HG03558 (cell line): Measurements from ENCODE around the gene DUSP18.
"Not testable (repeated sequence)": the region's sequence is repeated elsewhere in the genome, so short reads cannot be mapped to it uniquely, and the experiment has no call there.

Experiments
- ATAC-seq: cut with Tn5 transposase; IDR thresholded peaks from one replicate; pipeline ENCODE4 v1.9.1; 2021; ENCODE audit warnings: moderate number of reproducible peaks; ENCODE audit not compliant: unreplicated experiment; ENCODE audit errors: extremely low read depth

Gene DUSP18

DNA sequence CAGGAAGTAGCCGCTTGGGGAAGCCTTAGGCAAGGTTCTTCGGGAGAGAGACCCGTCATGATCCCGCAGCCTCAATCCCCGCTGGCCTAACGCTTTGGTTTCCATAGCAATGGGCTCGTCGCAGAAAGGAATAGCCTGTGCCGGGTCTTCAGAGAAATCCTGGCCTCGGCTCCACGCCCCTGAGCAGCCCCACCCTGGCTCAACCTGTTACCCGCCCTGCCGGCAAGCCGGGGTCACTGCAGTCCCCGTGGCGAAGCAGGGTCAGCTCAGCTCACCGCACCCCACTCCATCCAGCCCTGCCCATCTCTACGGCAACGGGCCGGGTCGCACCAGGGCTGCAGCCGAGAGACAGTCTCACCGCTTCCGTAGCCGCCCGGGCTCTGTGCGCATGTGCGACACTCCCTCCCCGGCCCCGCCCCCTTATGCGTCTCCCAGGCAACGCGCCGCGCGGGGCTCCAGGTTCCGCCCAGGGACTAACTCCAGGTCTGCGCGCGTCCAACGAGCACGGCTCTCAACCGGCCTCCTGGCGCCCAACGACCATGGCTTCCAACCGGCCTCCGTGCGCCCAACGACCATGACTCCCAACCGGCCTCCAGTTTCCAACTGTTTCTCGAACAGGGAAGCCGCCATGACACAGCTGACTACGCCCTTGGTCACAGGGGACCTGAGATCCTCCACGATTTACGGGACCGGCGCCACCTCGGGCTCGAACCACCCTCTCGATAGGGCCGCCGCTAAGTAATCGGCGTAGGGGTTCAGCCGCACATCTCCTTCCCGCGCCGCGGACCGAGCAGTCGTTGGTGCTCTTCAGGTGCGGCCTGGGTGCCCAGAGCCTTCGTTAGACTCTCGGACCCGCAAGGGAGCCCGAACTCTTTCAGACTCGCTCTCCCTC, at the start of gene DUSP18:
TSS of gene DUSP18 (minus strand) at position 382 of the 892 bp plus-strand sequence. CDS start 3,872 bp downstream, outside the sequence.
- peak; percentile 63 for ATAC-seq

DNA sequence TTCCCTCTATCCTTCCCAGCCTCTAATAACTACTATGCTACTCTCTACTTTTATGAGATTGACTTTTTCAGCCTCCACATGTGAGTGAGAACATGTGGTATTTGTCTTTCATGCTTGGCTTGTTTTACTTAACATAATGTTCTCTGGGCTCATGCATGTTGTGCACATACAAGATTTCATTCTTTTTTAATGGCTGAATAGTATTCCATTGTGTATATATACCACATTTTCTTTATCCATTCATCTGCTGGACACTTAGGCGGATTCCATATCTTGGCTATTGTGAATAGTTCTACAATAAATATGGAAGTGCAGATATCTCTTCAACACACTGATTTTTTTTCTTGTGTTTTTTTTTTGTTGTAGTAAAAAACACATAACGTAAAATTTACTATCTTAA, 46.4 kb upstream of the DUSP18 start:
- ATAC-seq, result no peak

GRCh38 chr22:30712094-30712493, 44.4 kb upstream of the DUSP18 start:
- ATAC-seq, result no peak

DNA sequence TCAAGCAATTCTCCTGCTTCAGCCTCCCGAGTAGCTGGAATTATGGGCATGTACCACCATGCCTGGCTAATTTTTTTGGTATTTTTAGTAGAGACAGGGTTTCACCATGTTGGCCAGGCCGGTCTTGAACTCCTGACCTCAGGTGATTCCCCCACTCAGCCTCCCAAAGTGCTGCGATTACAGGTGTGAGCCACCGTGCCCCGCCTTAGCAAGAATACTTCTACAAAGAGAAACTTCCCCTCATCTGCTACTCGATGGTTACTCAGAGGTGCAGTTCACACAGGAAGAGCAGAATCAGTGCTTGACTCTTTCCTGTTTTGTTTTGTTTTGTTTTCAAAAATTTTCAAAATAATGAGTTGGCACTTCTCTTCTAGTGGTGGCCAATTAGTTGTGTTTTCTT, 42.3 kb upstream of the DUSP18 start:
- ATAC-seq, result not testable (repeated sequence)

GRCh38 chr22:30705710-30706651, 38.3 kb upstream of the DUSP18 start:
- no peak for ATAC-seq

DNA sequence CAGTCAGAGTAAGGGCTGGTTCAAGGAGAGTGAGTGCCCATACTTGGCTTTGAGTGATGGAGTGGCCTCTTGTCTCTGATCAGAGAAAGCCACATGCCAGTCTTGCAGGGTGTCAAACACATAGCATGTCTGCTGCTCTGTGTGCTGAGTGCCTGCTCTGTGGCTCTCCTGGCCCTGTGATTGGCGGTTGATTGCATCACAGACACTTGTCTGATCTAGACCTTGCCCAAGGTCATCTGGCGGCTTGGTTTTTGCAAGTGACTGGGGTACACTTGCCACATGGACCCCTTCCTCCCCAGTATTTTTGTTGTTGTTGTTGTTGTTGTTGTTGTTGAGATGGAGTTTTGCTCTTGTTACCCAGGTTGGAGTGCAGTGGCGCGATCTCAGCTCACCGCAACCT, 37.3 kb upstream of the DUSP18 start:
- ATAC-seq, result no peak

GRCh38 chr22:30702856-30703255, 35.2 kb upstream of the DUSP18 start:
- ATAC-seq, result no peak

DNA sequence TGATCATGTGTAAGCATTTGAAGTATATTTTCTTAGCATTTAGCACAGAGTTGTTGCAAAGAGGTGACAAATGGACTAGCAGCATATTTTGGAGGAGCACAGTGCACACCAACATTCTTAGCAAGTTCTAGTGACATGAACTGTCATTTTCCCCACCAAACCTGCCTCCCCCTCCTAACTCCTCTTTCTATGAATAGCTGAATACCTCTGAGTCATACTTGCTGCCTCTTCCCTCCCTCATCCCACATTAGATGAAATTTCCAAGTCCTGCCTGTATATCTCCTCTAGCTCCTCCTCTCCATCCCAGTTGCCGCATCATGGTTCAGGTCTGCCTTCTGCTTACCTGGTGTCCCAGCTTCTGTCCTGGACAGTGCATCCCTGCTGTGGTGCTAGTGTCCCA, 34.2 kb upstream of the DUSP18 start:
- ATAC-seq, result no peak

- no peak for ATAC-seq
Observed at GRCh38 chr22:30697975-30698374, 30.3 kb upstream of the DUSP18 start.

DNA sequence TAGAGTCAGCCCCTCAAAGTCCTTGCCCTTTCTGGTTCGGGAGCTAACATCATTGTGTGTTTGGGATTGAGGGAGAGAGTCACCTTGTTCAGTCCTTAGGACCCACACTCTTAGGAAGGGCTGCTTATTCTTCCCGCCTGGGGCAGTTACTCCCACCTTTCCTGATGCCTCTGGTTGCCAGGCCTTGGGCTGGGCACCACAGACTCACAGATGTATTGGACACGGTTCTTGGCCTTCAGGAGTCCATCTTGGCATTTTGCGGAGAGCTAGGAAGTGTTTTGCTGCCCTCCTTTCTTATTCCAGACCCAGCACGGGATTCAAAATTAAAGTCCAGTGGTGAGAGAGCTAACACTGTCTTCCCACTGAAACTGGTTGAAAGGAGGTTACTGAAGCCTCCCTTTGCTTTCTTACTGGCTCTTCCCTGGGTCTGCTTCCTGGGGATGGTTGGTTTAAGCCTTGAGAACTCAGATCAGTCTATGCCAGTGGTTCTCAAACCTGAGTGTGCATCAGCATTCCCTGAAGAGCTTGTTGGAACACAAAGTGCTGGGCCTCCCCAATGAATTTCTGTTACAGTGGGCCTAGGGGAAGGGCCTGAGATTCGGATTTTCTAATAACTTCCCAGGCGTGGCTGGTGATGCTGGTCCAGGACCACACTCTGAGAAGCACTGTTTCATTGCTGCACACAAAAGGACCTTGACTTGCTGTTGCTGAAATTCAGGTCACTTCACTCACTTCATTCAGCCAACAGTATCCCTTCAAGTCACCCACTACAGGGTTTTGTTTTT, 28.4 kb upstream of the DUSP18 start:
- no peak for ATAC-seq

DNA sequence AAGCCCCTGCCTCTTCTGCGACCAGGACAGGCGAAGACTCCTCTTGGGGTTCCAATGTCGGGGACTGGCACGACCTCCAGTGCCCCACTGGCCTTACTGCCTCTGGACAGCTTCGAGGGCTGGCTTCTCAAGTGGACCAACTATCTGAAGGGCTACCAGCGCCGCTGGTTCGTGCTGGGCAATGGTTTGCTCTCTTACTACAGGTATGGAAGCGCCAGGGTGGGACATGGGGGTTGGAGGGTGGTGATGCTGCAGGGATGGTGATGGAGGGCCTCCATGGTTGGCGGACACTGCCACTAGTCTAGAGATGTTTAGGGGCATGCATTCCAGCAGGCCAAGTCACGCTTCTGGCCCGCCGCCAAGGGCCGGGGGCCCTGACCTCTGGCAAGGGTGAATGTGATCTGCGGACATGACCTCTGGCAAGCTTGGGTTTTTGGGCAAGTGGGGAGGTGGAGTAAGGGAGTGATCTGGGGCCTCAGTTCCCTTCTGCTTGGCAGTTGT, 27.7 kb upstream of the DUSP18 start:
- ATAC-seq, result no peak

- ATAC-seq, result no peak
Observed at GRCh38 chr22:30694640-30695350, 27.1 kb upstream of the DUSP18 start, which contains the start of gene OSBP2. TSS of gene OSBP2 (plus strand) at chr22:30694874. CDS start at chr22:30694910, 36 bp downstream.

GRCh38 chr22:30694171-30694639, 26.5 kb upstream of the DUSP18 start:
- no peak for ATAC-seq

DNA sequence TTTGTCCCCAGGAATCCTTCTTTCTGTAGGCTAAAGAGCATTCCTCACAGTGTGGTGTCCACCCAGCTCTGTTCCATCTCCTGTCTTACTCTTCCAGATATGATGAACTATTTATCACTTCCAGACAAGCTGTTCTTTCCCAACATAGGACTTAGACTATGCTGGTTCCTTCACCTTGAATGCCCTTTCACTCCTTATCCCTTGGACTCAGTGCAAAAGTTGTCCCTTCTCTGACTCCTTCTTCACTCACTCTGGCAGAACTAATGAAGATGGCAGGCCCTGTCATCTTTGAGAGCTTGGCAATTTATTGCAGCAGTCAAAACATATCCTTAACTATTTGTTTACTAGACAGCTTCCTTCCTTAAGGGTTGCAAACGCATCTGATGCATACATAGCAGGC, 23.5 kb upstream of the DUSP18 start:
- no peak for ATAC-seq

- no peak for ATAC-seq
Observed at GRCh38 chr22:30689622-30690021, 21.9 kb upstream of the DUSP18 start.

DNA sequence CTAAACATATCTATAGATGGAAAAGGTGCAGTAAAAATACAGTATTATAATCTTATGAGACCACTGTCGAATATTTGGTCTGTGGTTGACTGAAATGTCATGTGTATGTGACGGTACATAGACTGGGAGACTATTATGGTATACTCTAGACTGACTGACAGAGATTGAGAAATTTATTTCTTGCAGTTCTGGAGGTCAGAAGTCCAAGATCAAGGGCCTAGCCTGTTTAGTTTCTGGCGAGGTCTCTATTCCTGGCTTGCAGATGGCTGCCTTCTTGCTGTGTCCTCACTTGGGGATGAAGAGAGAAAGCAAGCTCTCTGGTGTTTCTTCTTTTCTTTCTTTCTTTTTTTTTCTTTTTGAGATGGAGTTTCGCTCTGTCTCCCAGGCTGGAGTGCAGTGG, 19.7 kb upstream of the DUSP18 start:
- ATAC-seq, result no peak

DNA sequence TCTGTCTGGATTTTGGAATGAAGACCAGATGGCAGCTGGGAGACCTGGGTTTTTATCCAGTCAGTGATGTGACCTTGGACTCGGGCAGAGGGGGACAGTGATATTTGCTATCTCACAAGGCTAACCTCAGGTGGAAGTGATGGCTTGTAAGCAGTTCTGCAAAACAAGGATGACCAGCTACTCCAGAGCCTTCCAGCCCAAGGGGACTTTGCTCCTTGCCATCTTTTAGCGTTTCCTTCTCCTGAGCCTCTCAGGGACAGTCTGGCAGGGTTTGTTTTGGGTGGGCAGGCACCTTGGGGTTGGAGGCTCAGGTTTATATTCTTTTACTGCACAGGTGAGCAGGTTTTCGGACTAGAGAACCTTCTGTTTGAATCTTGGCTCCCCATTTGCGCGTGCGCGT, 17.5 kb upstream of the DUSP18 start:
- no peak for ATAC-seq

GRCh38 chr22:30681831-30682230, 14.2 kb upstream of the DUSP18 start:
- ATAC-seq, result no peak
